K562 (cell line): ENCODE data around the gene IQGAP3. TPM values are rescaled to one million over a fixed set of nuclear protein-coding genes. Genes with fewer than 3 reads are reported as not detected.

Experiments used
- ATAC-seq: fragments of 200-7000 bp; cut with Tn5 transposase; 3 replicates; pipeline ENCODE4 v1.9.1; 2020; ENCODE audit warnings: moderate library complexity
- BruUV-seq: library from RNA; stranded (reverse); fragments of 400-500 nt; replicated peaks from 2 replicates; lab custom pipeline; 2021; lab: Mats Ljungman, UMichigan
- CTCF ChIA-PET: fragments of 300-600 bp; formaldehyde crosslinking; extraction: SDS; loops from one replicate; lab custom pipeline; 2021; ENCODE audit warnings: low intra/inter-chr PET ratio; lab: Yijun Ruan, JAX
- POLR2A ChIA-PET: fragments of 300-600, 350-650 bp; sonication (Branson Sonifier 250); formaldehyde crosslinking; extraction: SDS; loops from one replicate; lab custom pipeline; 2021; ENCODE audit warnings: antibody characterized with exemption, inconsistent platforms; lab: Yijun Ruan, JAX
- DNase-seq, 4 experiments: peaks; one replicate each; pipeline versions ENCODE4 v3.0.0 to v3.0.0-alpha.2; 2011 to 2018; ENCODE audit warnings: low spot score in 3 of 4, mixed read lengths in 3 of 4; ENCODE audit errors: extremely low read depth in 1 of 4
- FAIRE-seq: peaks from 2 replicates; lab custom pipeline; 2011; peaks lifted over from hg19 to GRCh38; lab: Jason Lieb, UNC
- H2AFZ ChIP-seq: 2 replicates; pipeline ENCODE4 v1.6.0; 2011; ENCODE audit warnings: low read depth, low read length, control low read depth, inconsistent platforms
- H3K27ac ChIP-seq: fragments of 200-600 bp; 3 replicates; pipeline ENCODE4 v1.8.0; 2011; ENCODE audit warnings: low read depth, mild to moderate bottlenecking, control low read depth, inconsistent platforms, low read length, moderate library complexity, mixed read lengths; ENCODE audit errors: extremely low read depth
- H3K27me3 ChIP-seq, 2 experiments: fragments of 300-600 bp in 1 of 2; 2 replicates in 1 of 2; 3 replicates in 1 of 2; pipeline versions ENCODE4 v1.6.0 to v1.8.0; 2011; ENCODE audit warnings: inconsistent platforms in 2 of 2, low read length in 2 of 2, mild to moderate bottlenecking in 1 of 2, mixed read lengths in 1 of 2, moderate library complexity in 1 of 2; ENCODE audit not compliant: control insufficient read depth in 2 of 2, insufficient read depth in 2 of 2
- H3K36me3 ChIP-seq: fragments of 300-600 bp; 3 replicates; pipeline ENCODE4 v1.8.0; 2011; ENCODE audit warnings: mild to moderate bottlenecking, low read length, inconsistent platforms; ENCODE audit not compliant: control insufficient read depth, insufficient read depth
- H3K4me1 ChIP-seq, 2 experiments: fragments of 200-600 bp in 1 of 2; replicated peaks in 1 of 2; 2 replicates in 1 of 2; 3 replicates in 1 of 2; pipeline versions ENCODE4 v1.5.1 to v1.8.0; 2011; ENCODE audit warnings: inconsistent platforms in 2 of 2, low read length in 2 of 2, mild to moderate bottlenecking in 1 of 2, mixed read lengths in 1 of 2, moderate library complexity in 1 of 2; ENCODE audit not compliant: control insufficient read depth in 2 of 2, insufficient read depth in 2 of 2
- H3K4me2 ChIP-seq: 2 replicates; pipeline ENCODE4 v1.6.1; 2011; ENCODE audit warnings: low read length, control low read depth, inconsistent platforms, mixed read lengths; ENCODE audit not compliant: insufficient read depth
- H3K4me3 ChIP-seq: fragments of 200-600 bp; sonication (generic), shearing (Covaris generic); 2 replicates; pipeline ENCODE4 v1.5.1; 2016; ENCODE audit warnings: control low read depth, inconsistent platforms
- H3K79me2 ChIP-seq: fragments of 200-600 bp; 3 replicates; pipeline ENCODE4 v1.8.0; 2011; ENCODE audit warnings: low read length, inconsistent platforms; ENCODE audit not compliant: control insufficient read depth, insufficient read depth
- H3K9ac ChIP-seq, 2 experiments: 2 replicates each; pipeline versions ENCODE4 v1.6.0 to v1.6.1; 2011; ENCODE audit warnings: low read depth in 2 of 2, low read length in 2 of 2, control low read depth in 1 of 2, inconsistent platforms in 1 of 2, mild to moderate bottlenecking in 1 of 2, mixed read lengths in 1 of 2; ENCODE audit not compliant: insufficient read depth in 1 of 2
- H3K9me1 ChIP-seq: one replicate; pipeline ENCODE4 v1.6.0; 2011; ENCODE audit warnings: inconsistent platforms, mild to moderate bottlenecking, low read length, moderate library complexity; ENCODE audit not compliant: control insufficient read depth, insufficient read depth
- H3K9me3 ChIP-seq: replicated peaks from 2 replicates; pipeline ENCODE4 v1.5.1; 2011; ENCODE audit warnings: low read depth, low read length, inconsistent platforms; ENCODE audit not compliant: control insufficient read depth, insufficient read depth
- H4K20me1 ChIP-seq: replicated peaks from 2 replicates; pipeline ENCODE4 v1.6.1; 2011; ENCODE audit warnings: low read length, inconsistent platforms, mixed read lengths; ENCODE audit not compliant: control insufficient read depth, insufficient read depth
- BCL6 ChIP-seq: fragments of 250-450 bp; sonication (Bioruptor Pico); IDR thresholded peaks from 2 replicates; pipeline ENCODE4 v1.4.0; 2020
- CBFA2T2 ChIP-seq: fragments of 450-650 bp; conservative IDR thresholded peaks from 2 replicates; pipeline ENCODE4 v1.6.1; 2017; ENCODE audit warnings: mild to moderate bottlenecking
- FOXK1 ChIP-seq: sonication (generic); formaldehyde crosslinking; IDR thresholded peaks from 2 replicates; pipeline ENCODE4 v1.8.0; 2022; ENCODE audit warnings: missing genetic modification reagents, mild to moderate bottlenecking, borderline replicate concordance
- ILK ChIP-seq: fragments of 450-650 bp; IDR thresholded peaks from 2 replicates; pipeline ENCODE4 v1.6.1; 2016; ENCODE audit warnings: missing genetic modification characterization, low read depth, mild to moderate bottlenecking, missing compliant biosample characterization, moderate library complexity, borderline replicate concordance
- NFIC ChIP-seq: fragments of 450-650 bp; IDR thresholded peaks from 2 replicates; pipeline ENCODE4 v1.6.1; 2017; ENCODE audit warnings: mild to moderate bottlenecking, inconsistent platforms
- POLR2AphosphoS2 ChIP-seq: IDR thresholded peaks from 2 replicates; pipeline ENCODE4 v1.6.1; 2012; ENCODE audit warnings: low read length, improper control_type of control experiment
- POLR2AphosphoS5 ChIP-seq: IDR thresholded peaks from 2 replicates; pipeline ENCODE4 v1.6.1; 2011; ENCODE audit warnings: mild to moderate bottlenecking, low read depth, low read length, moderate library complexity; ENCODE audit not compliant: control insufficient read depth, insufficient read depth
- PPARD ChIP-seq: fragments of 250-450 bp; sonication (Bioruptor Pico); IDR thresholded peaks from 2 replicates; pipeline ENCODE4 v1.8.0; 2022; ENCODE audit warnings: inconsistent platforms, mild to moderate bottlenecking, moderate library complexity
- RCOR1 ChIP-seq, 2 experiments: IDR thresholded peaks; 2 replicates each; pipeline ENCODE4 v1.6.1; 2012; ENCODE audit warnings: low read depth in 2 of 2, low read length in 2 of 2, borderline replicate concordance in 1 of 2, improper control_type of control experiment in 1 of 2
- RHOXF2B ChIP-seq: fragments of 250-450 bp; sonication (Bioruptor Pico); conservative IDR thresholded peaks from 2 replicates; pipeline ENCODE4 v1.5.1; 2021
- SMARCC2 ChIP-seq: fragments of 450-650 bp; IDR thresholded peaks from 2 replicates; pipeline ENCODE4 v1.6.1; 2017; ENCODE audit warnings: antibody characterized with exemption, moderate library complexity, mild to moderate bottlenecking, low read depth
- SMARCE1 ChIP-seq: fragments of 450-650 bp; IDR thresholded peaks from 2 replicates; pipeline ENCODE4 v1.7.1; 2016; ENCODE audit warnings: mild to moderate bottlenecking
- SNAPC5 ChIP-seq: fragments of 250-450 bp; sonication (Bioruptor Pico); IDR thresholded peaks from 2 replicates; pipeline ENCODE4 v1.8.0; 2021; ENCODE audit warnings: moderate library complexity, mild to moderate bottlenecking, inconsistent platforms
- SP1 ChIP-seq: sonication (generic); formaldehyde crosslinking; IDR thresholded peaks from 2 replicates; pipeline ENCODE4 v1.8.1; 2022; ENCODE audit warnings: mild to moderate bottlenecking, missing genetic modification reagents
- TCF3 ChIP-seq: sonication (generic); formaldehyde crosslinking; IDR thresholded peaks from 2 replicates; pipeline ENCODE4 v1.4.0; 2020; ENCODE audit warnings: mild to moderate bottlenecking, missing genetic modification reagents
- WGBS: fragments of 100-300 bp; shearing (Covaris generic); methylation state at CpG from one replicate; pipeline ENCODE4 v1.1.6; 2016; ENCODE audit warnings: low coverage, mixed read lengths; ENCODE audit not compliant: insufficient coverage; ENCODE audit errors: missing lambda C conversion rate; 5-methylcytosine and 5-hydroxymethylcytosine counted together
- in situ Hi-C: fragments of 300-500 bp; cut with MboI; formaldehyde crosslinking; loops from 4 replicates; pipeline ENCODE4 v1.15.0; 2018; ENCODE audit warnings: inconsistent platforms, mixed read lengths
- intact Hi-C: fragments of 100-400 bp; cut with micrococcal nuclease; formaldehyde crosslinking; loops from 2 replicates; pipeline ENCODE4 v1.14.2; 2022
- polyA plus RNA-seq, 8 experiments: library from polyadenylated mRNA; depleted of rRNA in 4 of 8; stranded (reverse) in 5 of 8; unstranded in 3 of 8; fragments of >200 nt; fragmentation: Nextera tagmentation in 2 of 8; fragmentation: Illumina TruSeq in 1 of 8; extraction: Ambion mirVana in 2 of 8; extraction: Trizol in 1 of 8; gene quantifications; 2 replicates each; pipeline versions ENCODE4 v1.2.1 to v1.2.3, GENCODE V29; 2011 to 2014; ENCODE audit warnings: inconsistent platforms in 1 of 8, missing spikeins in 1 of 8
- total RNA-seq, 7 experiments: library from RNA; depleted of rRNA in 6 of 7; stranded (reverse); fragments of >200 nt in 6 of 7; fragmentation: Illumina TruSeq in 2 of 7; extraction: Trizol in 2 of 7; gene quantifications; 2 replicates each; pipeline versions ENCODE4 v1.2.1 to v1.2.3, GENCODE V29; 2011 to 2021; ENCODE audit warnings: low replicate concordance in 1 of 7
- TF ChIP-seq, protein P1 (sequence below): fragments of 250-450 bp; sonication (Bioruptor Pico); IDR thresholded peaks from 2 replicates; pipeline ENCODE4 v1.5.0; 2020; ENCODE audit warnings: mild to moderate bottlenecking
- TF ChIP-seq, protein P2 (sequence below): sonication (generic); IDR thresholded peaks from 2 replicates; pipeline ENCODE4 v1.6.1; 2016
- TF ChIP-seq, protein P3 (sequence below): fragments of 250-450 bp; sonication (Bioruptor Pico); IDR thresholded peaks from 2 replicates; pipeline ENCODE4 v1.8.0; 2022; ENCODE audit warnings: inconsistent platforms, mild to moderate bottlenecking, moderate library complexity, borderline replicate concordance

The IQGAP3 gene
- total and polyA plus RNA-seq, 9 of the 15 experiments (the other 6 are each of a cell fraction or from before 2014, with no cell fraction given): 1.4 to 16.6 (median 11.9) TPM

GRCh38 chr1:156523801-156524480 is 48.4 kb downstream of the IQGAP3 start:
- peak overlapping the region; percentile 15 for H2AFZ ChIP-seq
- in situ Hi-C loops: no loop called here
- TF ChIP-seq SP1 (CRISPR knock-in tag) (0 out of 2 replicates have a peak, but pooled peaks have one; percentile 42), RHOXF2B (no peak), POLR2AphosphoS2 (no peak), FOXK1 (CRISPR knock-in tag) (no peak), ILK (no peak), POLR2AphosphoS5 (peak; percentile 60; the same call in 1 of the 2 replicates), SMARCC2 (peak; percentile 51; the same call in 1 of the 2 replicates), CBFA2T2 (peak; percentile 63), SMARCE1 (peak; percentile 16; the same call in 1 of the 2 replicates), PPARD (CRISPR knock-in tag) (no peak), BCL6 (CRISPR knock-in tag) (no peak), TCF3 (peak; percentile 78), NFIC (0 out of 2 replicates have a peak, but pooled peaks have one; percentile 18), RCOR1 (IDR thresholded peaks at IDR 0.05; ENCODE audit: borderline replicate concordance in 1 of 2, low read depth in 2 of 2, low read length in 2 of 2) (0 out of 4 replicates have a peak, but pooled peaks of 1 of the 2 experiments have one; percentile 12), SNAPC5 (CRISPR knock-in tag) (no peak)
- TF ChIP-seq, protein P1, sequence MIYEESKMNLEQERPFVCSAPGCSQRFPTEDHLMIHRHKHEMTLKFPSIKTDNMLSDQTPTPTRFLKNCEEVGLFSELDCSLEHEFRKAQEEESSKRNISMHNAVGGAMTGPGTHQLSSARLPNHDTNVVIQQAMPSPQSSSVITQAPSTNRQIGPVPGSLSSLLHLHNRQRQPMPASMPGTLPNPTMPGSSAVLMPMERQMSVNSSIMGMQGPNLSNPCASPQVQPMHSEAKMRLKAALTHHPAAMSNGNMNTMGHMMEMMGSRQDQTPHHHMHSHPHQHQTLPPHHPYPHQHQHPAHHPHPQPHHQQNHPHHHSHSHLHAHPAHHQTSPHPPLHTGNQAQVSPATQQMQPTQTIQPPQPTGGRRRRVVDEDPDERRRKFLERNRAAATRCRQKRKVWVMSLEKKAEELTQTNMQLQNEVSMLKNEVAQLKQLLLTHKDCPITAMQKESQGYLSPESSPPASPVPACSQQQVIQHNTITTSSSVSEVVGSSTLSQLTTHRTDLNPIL: no peak
- TF ChIP-seq, protein P2, sequence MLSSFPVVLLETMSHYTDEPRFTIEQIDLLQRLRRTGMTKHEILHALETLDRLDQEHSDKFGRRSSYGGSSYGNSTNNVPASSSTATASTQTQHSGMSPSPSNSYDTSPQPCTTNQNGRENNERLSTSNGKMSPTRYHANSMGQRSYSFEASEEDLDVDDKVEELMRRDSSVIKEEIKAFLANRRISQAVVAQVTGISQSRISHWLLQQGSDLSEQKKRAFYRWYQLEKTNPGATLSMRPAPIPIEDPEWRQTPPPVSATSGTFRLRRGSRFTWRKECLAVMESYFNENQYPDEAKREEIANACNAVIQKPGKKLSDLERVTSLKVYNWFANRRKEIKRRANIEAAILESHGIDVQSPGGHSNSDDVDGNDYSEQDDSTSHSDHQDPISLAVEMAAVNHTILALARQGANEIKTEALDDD: peak; percentile 21; the same call in 1 of the 2 replicates
- TF ChIP-seq, protein P3, sequence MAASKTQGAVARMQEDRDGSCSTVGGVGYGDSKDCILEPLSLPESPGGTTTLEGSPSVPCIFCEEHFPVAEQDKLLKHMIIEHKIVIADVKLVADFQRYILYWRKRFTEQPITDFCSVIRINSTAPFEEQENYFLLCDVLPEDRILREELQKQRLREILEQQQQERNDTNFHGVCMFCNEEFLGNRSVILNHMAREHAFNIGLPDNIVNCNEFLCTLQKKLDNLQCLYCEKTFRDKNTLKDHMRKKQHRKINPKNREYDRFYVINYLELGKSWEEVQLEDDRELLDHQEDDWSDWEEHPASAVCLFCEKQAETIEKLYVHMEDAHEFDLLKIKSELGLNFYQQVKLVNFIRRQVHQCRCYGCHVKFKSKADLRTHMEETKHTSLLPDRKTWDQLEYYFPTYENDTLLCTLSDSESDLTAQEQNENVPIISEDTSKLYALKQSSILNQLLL (CRISPR knock-in tag): no peak

More at GRCh38 chr1:156523801-156524480, 48.4 kb downstream of the IQGAP3 start:
- H3K36me3 ChIP-seq: peaks cover 24% of the 10 kb centered on the region; the same call in 2 of the 3 replicates
- BruUV-seq: no TSS peak
- no peaks in the 10 kb centered on the region for H3K9me1 ChIP-seq
- H3K4me2 ChIP-seq: peak overlapping the region; percentile 30
- ATAC-seq (peak; percentile 83), FAIRE-seq (peak; percentile 93), DNase-seq (peak in 2 of 4 experiments; percentile 65 to 76)
- intact Hi-C loops: no loop called here
- H3K79me2 ChIP-seq: no peaks in the 10 kb centered on the region
- H3K27ac ChIP-seq: peak overlapping the region; percentile 69
- H3K4me1 ChIP-seq: peaks cover 31 to 33% of the 10 kb centered on the region in 2 experiments
- H3K9ac ChIP-seq: peak overlapping the region in 1 of 2 experiments; percentile 15; a peak in 2 of 4 replicates
- ChIA-PET POLR2A (interaction anchor here (0.6 to 2.1 kb wide), 8 partner anchors 9 to 63 kb away, joined by 3 to 10 read pairs (median 4); partner anchors contain the start of gene MEF2D), CTCF (no interaction called here)
- no peaks in the 10 kb centered on the region for H3K27me3 ChIP-seq
- no peaks in the 10 kb centered on the region for H4K20me1 ChIP-seq
- H3K4me3 ChIP-seq: no peak overlapping the region
- 0% methylated on average over 2 of the region's 2 CpGs for WGBS
- H3K9me3 ChIP-seq: no peaks in the 10 kb centered on the region
